MCF 10A (cell line): ENCODE measurements around the gene AOC1. TPM values are rescaled to one million over a fixed set of nuclear protein-coding genes. Genes with fewer than 3 reads are reported as not detected.

Experiments used
- BruUV-seq: library from RNA; stranded (reverse); fragments of 400-500 nt; replicated peaks from 2 replicates; lab custom pipeline; 2021; lab: Mats Ljungman, UMichigan
- CTCF ChIA-PET: fragments of 300-600 bp; sonication (Branson Sonifier 250); formaldehyde crosslinking; extraction: SDS; loops from one replicate; lab custom pipeline; 2021; ENCODE audit warnings: antibody characterized with exemption, inconsistent platforms; lab: Yijun Ruan, JAX
- POLR2A ChIA-PET: fragments of 300-600, 350-650 bp; sonication (Branson Sonifier 250); formaldehyde crosslinking; extraction: SDS; loops from one replicate; lab custom pipeline; 2020; ENCODE audit warnings: antibody characterized with exemption, inconsistent platforms; lab: Yijun Ruan, JAX
- DNase-seq: peaks from one replicate; pipeline ENCODE4 v3.0.0-alpha.2; 2018; ENCODE audit not compliant: unreplicated experiment
- H3K27ac Mint-ChIP-seq: one replicate; pipeline ENCODE4 v1.8.0; 2022; ENCODE audit warnings: mild to moderate bottlenecking, low read depth, mixed read lengths; ENCODE audit not compliant: unreplicated experiment
- H3K27me3 Mint-ChIP-seq: one replicate; pipeline ENCODE4 v1.8.0; 2022; ENCODE audit warnings: mixed read lengths; ENCODE audit not compliant: insufficient read depth, unreplicated experiment
- H3K36me3 Mint-ChIP-seq: one replicate; pipeline ENCODE4 v1.8.0; 2022; ENCODE audit warnings: mild to moderate bottlenecking, moderate library complexity, mixed read lengths; ENCODE audit not compliant: insufficient read depth, unreplicated experiment
- H3K4me1 Mint-ChIP-seq: one replicate; pipeline ENCODE4 v1.8.0; 2022; ENCODE audit warnings: mixed read lengths; ENCODE audit not compliant: insufficient read depth, unreplicated experiment
- H3K4me3 Mint-ChIP-seq: one replicate; pipeline ENCODE4 v1.8.0; 2022; ENCODE audit warnings: mild to moderate bottlenecking, moderate library complexity, mixed read lengths; ENCODE audit not compliant: unreplicated experiment
- H3K9me3 Mint-ChIP-seq: one replicate; pipeline ENCODE4 v1.8.0; 2022; ENCODE audit warnings: mixed read lengths; ENCODE audit not compliant: unreplicated experiment
- CTCF ChIP-seq: fragments of 200-600 bp; IDR thresholded peaks from one replicate; pipeline ENCODE4 v1.8.0; 2022; ENCODE audit warnings: antibody characterized with exemption, mild to moderate bottlenecking; ENCODE audit not compliant: unreplicated experiment
- intact Hi-C: fragments of 100-400 bp; cut with micrococcal nuclease; formaldehyde crosslinking; loops from 2 replicates; pipeline ENCODE4 v1.14.1; 2022
- total RNA-seq: library from RNA; stranded (reverse); gene quantifications from 2 replicates; pipeline ENCODE4 v1.2.3, GENCODE V29; 2022

Gene AOC1
- total RNA-seq, 1 experiment from 2014 or later, result 0.23 TPM

DNA sequence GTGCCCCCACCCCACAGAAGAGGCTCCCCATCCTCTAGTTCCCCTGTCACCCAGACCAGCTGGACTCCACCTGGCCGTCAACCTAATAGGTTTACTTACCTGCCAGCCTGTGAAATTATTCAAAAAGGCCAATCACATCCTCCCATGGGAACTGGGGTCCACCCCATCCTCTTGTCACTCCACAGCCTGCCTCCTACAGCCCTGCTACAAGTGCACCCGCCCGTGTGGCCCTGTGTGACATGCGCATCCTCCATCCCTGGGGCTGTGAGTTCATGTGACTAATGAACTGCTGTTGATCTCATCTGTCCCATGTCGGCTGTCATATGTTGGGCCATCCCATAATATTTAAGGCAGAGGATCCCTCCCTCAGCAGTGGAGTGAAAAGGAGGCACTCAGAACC lies 39.4 kb downstream of the AOC1 start:
- intact Hi-C loops, result no loop called here
- Mint-ChIP-seq H3K36me3 (no peaks in the 10 kb centered on the region), H3K27me3 (peaks cover 8% of the 10 kb centered on the region), H3K27ac (no peak overlapping the region), H3K4me3 (no peak overlapping the region), H3K9me3 (peaks cover 21% of the 10 kb centered on the region), H3K4me1 (no peaks in the 10 kb centered on the region)
- TF ChIP-seq CTCF, result no peak
- POLR2A ChIA-PET, result interaction anchor here (0.8 kb wide), 1 partner anchor 10 kb away, joined by 4 read pairs; no protein-coding TSS in a partner anchor
- no TSS peak for BruUV-seq
- CTCF ChIA-PET, result interaction anchor here (0.6 to 1.1 kb wide), 2 partner anchors 94 to 113 kb away, joined by 3 read pairs; no protein-coding TSS in a partner anchor
- DNase-seq, result no peak

GRCh38 chr7:150895809-150896208 lies 43.5 kb downstream of the AOC1 start:
- ChIA-PET CTCF (interaction anchor here (0.6 kb wide), 1 partner anchor 537 kb away, joined by 3 read pairs; no protein-coding TSS in a partner anchor), POLR2A (no interaction called here)
- intact Hi-C loops, result no loop called here
- H3K27me3 Mint-ChIP-seq, result peaks cover 26% of the 10 kb centered on the region
- TF ChIP-seq CTCF, result no peak
- no peaks in the 10 kb centered on the region for H3K36me3 Mint-ChIP-seq
- BruUV-seq, result no TSS peak
- no peaks in the 10 kb centered on the region for H3K4me1 Mint-ChIP-seq
- no peak for DNase-seq
- no peak overlapping the region for H3K27ac Mint-ChIP-seq
- peaks cover 17% of the 10 kb centered on the region for H3K9me3 Mint-ChIP-seq
- no peak overlapping the region for H3K4me3 Mint-ChIP-seq

DNA sequence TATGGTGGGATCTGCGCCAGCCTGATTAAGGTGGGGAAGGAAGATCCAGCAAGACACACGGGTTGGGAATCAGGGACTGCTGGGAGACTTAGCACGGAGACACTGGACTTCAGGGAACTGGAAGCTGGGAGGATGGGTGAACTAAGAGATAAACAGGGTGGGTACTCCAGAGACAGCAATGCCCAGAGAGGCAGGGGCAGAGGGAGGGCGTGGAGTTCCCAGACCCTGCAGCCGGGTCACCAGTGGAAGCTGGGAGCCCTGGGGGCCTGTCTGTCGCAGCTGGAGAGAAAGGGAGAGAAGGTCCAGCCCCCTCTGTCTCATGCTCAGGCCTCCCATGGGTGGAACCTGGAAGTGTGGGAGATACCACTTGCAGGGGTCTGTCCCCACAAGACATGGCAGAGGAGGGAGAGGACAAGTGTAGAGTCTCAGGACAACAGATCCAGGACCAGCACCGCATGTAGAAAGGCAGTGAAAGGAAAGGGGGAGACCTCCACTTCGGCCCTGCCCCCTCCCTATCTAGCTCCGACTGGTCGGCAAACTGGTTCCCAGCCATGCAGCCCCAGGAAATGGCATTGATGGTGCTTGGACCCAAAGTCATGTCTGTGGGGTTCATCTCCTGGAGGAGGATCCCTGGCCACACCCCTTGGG lies 44.4 kb downstream of the AOC1 start:
- ChIA-PET CTCF (interaction anchor here (0.6 to 3.7 kb wide), 5 partner anchors 11 to 579 kb away, joined by 3 to 43 read pairs (median 3); no protein-coding TSS in a partner anchor), POLR2A (no interaction called here)
- BruUV-seq, result no TSS peak
- intact Hi-C loops, result no loop called here
- Mint-ChIP-seq H3K4me3 (no peak overlapping the region), H3K9me3 (peaks cover 17% of the 10 kb centered on the region), H3K27ac (no peak overlapping the region), H3K4me1 (peaks cover 2% of the 10 kb centered on the region), H3K36me3 (no peaks in the 10 kb centered on the region), H3K27me3 (peaks cover 26% of the 10 kb centered on the region)
- TF ChIP-seq CTCF, result no peak
- DNase-seq, result no peak
